Thymus (tissue), 11 donors: ENCODE measurements around the gene EPAS1. TPM values are rescaled to one million over a fixed set of nuclear protein-coding genes. Genes with fewer than 3 reads are reported as not detected.
A peak's percentile ranks its signal among the peaks of the same experiment; 100 is the strongest.

ENCODE experiments used
- DNase-seq, 9 donors: peaks; one replicate each; pipeline ENCODE4 v3.0.0-alpha.2; 2013; ENCODE audit warnings: low spot score in 9 of 9, low read depth in 6 of 9, missing footprints in 1 of 9
- H3K27ac ChIP-seq, 2 donors: one replicate each; pipeline ENCODE4 v1.5.1; 2013; ENCODE audit warnings: control low read depth in 1 of 2, low read depth in 1 of 2, low read length in 1 of 2, mild to moderate bottlenecking in 1 of 2, moderate library complexity in 1 of 2
- H3K27me3 ChIP-seq, 2 donors: one replicate each; pipeline ENCODE4 v1.5.1; 2013; ENCODE audit warnings: low read length in 1 of 2; ENCODE audit not compliant: control insufficient read depth in 2 of 2, insufficient read depth in 1 of 2
- H3K36me3 ChIP-seq, 2 donors: one replicate each; pipeline ENCODE4 v1.5.1; 2013; ENCODE audit warnings: low read length in 1 of 2, mild to moderate bottlenecking in 1 of 2, moderate library complexity in 1 of 2; ENCODE audit not compliant: control insufficient read depth in 2 of 2, insufficient read depth in 2 of 2
- H3K4me1 ChIP-seq, 2 donors: one replicate each; pipeline ENCODE4 v1.5.1; 2013; ENCODE audit warnings: low read length in 2 of 2; ENCODE audit not compliant: control insufficient read depth in 2 of 2, insufficient read depth in 2 of 2
- H3K4me3 ChIP-seq, 2 donors: one replicate each; pipeline ENCODE4 v1.5.1; 2013; ENCODE audit warnings: low read length in 2 of 2, control low read depth in 1 of 2, mild to moderate bottlenecking in 1 of 2
- H3K9me3 ChIP-seq, 2 donors: one replicate each; pipeline ENCODE4 v1.5.1; 2013; ENCODE audit warnings: low read length in 1 of 2, mild to moderate bottlenecking in 1 of 2; ENCODE audit not compliant: control insufficient read depth in 2 of 2, insufficient read depth in 1 of 2
- WGBS: extraction: QIAGEN DNeasy Blood & Tissue Kit; methylation state at CpG from one replicate; pipeline ENCODE4 v1.1.7; 2013; 5-methylcytosine and 5-hydroxymethylcytosine counted together
- polyA plus RNA-seq: library from polyadenylated mRNA; stranded (reverse); fragments of 200-250 nt; gene quantifications from one replicate; pipeline ENCODE4 v1.2.3, GENCODE V29; 2013
- total RNA-seq: library from RNA; stranded (reverse); fragments of 120-200 nt; gene quantifications from one replicate; pipeline ENCODE4 v1.2.4, GENCODE V29; 2013
- donor health status: healthy.

Gene EPAS1
- total and polyA plus RNA-seq, 2 donors: 3.1 to 48.9 TPM

DNA sequence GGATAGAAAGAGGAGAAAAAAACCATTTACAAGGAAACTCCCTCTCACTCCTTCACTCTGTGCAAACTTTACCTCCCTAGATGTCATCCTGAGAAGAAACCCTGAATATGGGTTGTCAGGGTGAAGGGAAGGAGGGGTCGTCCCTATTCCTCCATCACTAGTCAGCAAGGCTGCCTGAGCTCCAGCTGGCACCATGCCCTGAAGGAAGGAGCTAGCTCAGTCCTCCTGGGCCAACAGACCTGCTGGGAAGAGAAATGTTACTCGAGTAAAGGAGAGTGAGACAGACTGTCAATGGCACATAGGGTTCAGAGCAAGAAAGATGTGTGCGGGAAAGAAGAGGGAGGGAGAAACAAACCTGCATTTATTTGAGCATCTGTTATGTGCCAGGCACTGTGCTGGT is 18.3 kb upstream of the EPAS1 start:
- H3K27me3 ChIP-seq: no peaks in the 10 kb centered on the region
- no peak for DNase-seq
- no peaks in the 10 kb centered on the region for H3K9me3 ChIP-seq
- no peak overlapping the region for H3K27ac ChIP-seq
- WGBS: 89% methylated on average over 3 of the region's 3 CpGs
- peaks cover 15 to 31% of the 10 kb centered on the region in 2 donors for H3K4me1 ChIP-seq
- no peaks in the 10 kb centered on the region for H3K36me3 ChIP-seq
- H3K4me3 ChIP-seq: no peak overlapping the region

DNA sequence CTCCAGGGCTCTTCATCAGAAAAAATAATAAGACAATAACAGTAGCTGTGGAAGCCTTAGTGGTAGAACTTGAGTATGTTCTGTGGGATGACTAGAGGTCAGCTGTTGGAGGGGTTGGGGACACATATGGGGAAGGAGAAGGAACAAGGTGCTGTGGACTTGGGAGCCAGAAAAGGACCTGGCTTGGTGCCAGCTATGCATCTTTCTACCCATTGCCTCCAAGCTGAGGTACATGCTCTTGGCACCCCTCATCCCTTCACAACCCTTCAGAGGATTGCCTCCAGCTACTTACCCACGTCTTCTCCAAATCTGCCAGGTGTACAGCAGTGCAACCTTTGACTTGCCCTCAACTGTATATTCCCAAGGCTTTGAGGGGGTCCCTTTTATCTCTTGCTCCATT is 15.3 kb upstream of the EPAS1 start:
- no peak for DNase-seq
- Histone ChIP-seq H3K4me3 (no peak overlapping the region), H3K27ac (no peak overlapping the region), H3K9me3 (no peaks in the 10 kb centered on the region), H3K27me3 (no peaks in the 10 kb centered on the region), H3K36me3 (no peaks in the 10 kb centered on the region), H3K4me1 (peaks cover 5 to 13% of the 10 kb centered on the region in 2 donors)
- 93% methylated on average over 1 of the region's 1 CpG for whole genome bisulfite sequencing

GRCh38 chr2:46283693-46284092 is 13.5 kb upstream of the EPAS1 start:
- WGBS: 95% methylated on average over 3 of the region's 3 CpGs
- no peaks in the 10 kb centered on the region for H3K9me3 ChIP-seq
- no peak overlapping the region for H3K27ac ChIP-seq
- no peak for DNase-seq
- H3K4me1 ChIP-seq: no peaks in the 10 kb centered on the region
- H3K4me3 ChIP-seq: no peak overlapping the region
- H3K36me3 ChIP-seq: no peaks in the 10 kb centered on the region
- no peaks in the 10 kb centered on the region for H3K27me3 ChIP-seq

DNA sequence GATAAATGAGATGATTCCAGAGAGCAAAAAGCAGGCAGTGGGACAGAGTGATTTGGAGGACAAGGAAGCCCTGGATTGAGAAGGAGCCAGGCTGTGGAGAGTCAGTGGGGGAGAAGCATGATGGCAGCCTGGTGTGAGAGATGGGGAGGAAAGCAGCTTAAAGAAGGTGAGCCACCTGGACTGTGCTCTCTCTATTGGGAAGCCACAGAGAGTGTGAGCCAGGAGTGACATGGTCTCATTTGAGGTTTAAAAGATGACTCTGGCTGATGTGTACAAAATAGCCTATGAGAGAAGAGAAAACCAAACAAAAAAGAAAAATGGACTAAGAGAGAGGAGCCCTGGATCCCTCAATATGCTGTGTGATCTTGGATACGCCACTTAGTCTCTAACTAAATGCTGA is 12.9 kb upstream of the EPAS1 start:
- H3K9me3 ChIP-seq: no peaks in the 10 kb centered on the region
- H3K4me1 ChIP-seq: no peaks in the 10 kb centered on the region
- H3K27ac ChIP-seq: no peak overlapping the region
- no peaks in the 10 kb centered on the region for H3K27me3 ChIP-seq
- no peak overlapping the region for H3K4me3 ChIP-seq
- H3K36me3 ChIP-seq: no peaks in the 10 kb centered on the region
- no peak for DNase-seq
- WGBS: 95% methylated on average over 1 of the region's 1 CpG

- Histone ChIP-seq H3K4me3 (no peak overlapping the region), H3K27me3 (no peaks in the 10 kb centered on the region), H3K27ac (no peak overlapping the region), H3K4me1 (no peaks in the 10 kb centered on the region), H3K9me3 (no peaks in the 10 kb centered on the region), H3K36me3 (no peaks in the 10 kb centered on the region)
- WGBS: 97% methylated on average over 5 of the region's 5 CpGs
- no peak for DNase-seq
Observed at GRCh38 chr2:46284796-46285195, 12.4 kb upstream of the EPAS1 start.

DNA sequence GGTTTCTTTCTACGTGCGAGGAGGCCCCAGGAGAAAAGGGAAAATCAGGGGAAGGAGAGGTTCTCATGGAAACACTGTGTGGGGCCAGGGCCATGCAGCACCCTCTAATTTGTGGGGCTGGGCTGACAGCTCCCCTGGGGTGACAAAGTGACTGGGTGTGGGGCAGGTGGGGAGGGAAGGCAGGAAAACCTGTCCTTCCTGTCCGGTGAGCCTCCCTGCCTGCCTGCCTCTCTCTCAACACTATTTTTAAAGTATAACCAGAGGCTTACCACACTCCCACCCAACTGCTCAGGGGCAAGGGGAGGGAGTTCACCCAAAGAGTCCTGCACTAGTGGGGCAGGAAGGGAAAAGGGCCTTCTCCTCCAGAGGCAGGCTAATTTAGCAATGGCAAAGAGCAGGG is 10.5 kb upstream of the EPAS1 start:
- H3K4me3 ChIP-seq: no peak overlapping the region
- no peaks in the 10 kb centered on the region for H3K27me3 ChIP-seq
- no peaks in the 10 kb centered on the region for H3K9me3 ChIP-seq
- DNase-seq: no peak
- no peaks in the 10 kb centered on the region for H3K4me1 ChIP-seq
- 70% methylated on average over 3 of the region's 3 CpGs for WGBS
- H3K27ac ChIP-seq: no peak overlapping the region
- no peaks in the 10 kb centered on the region for H3K36me3 ChIP-seq

DNA sequence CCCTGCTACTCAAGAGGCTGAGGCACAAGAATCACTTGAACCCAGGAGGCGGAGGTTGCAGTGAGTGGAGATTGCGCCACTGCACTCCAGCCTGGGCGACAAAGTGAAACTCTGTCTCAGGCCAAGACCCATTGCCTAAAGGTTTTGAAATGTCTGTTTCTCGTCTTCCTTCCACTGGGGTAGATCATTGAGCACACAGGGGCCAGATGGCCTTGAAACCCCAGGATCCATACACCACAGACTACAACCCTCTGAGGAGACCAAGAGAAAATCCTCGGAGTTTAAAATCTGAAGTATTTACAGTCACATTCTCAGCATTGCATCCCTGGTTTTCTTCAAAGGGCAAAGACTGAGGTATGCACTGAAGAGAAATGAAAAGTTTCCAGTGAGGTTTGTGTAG is 7.1 kb upstream of the EPAS1 start:
- H3K4me1 ChIP-seq: no peaks in the 10 kb centered on the region

GRCh38 chr2:46293466-46293865 is 3.7 kb upstream of the EPAS1 start:
- Histone ChIP-seq H3K27me3 (peaks cover 35 to 44% of the 10 kb centered on the region in 2 donors), H3K9me3 (peaks cover 1 to 8% of the 10 kb centered on the region in 2 donors), H3K27ac (no peak overlapping the region), H3K36me3 (no peaks in the 10 kb centered on the region), H3K4me3 (no peak overlapping the region), H3K4me1 (peaks cover 4 to 14% of the 10 kb centered on the region in 2 donors)
- no peak for DNase-seq
- WGBS: 93% methylated on average over 4 of the region's 4 CpGs

More for the DNA sequence above, 7.1 kb upstream of the EPAS1 start:
- Histone ChIP-seq H3K27me3 (peaks cover 4 to 11% of the 10 kb centered on the region in 2 donors), H3K36me3 (no peaks in the 10 kb centered on the region), H3K27ac (no peak overlapping the region), H3K4me3 (no peak overlapping the region), H3K9me3 (no peaks in the 10 kb centered on the region)
- DNase-seq: no peak
- 96% methylated on average over 5 of the region's 5 CpGs for WGBS

DNA sequence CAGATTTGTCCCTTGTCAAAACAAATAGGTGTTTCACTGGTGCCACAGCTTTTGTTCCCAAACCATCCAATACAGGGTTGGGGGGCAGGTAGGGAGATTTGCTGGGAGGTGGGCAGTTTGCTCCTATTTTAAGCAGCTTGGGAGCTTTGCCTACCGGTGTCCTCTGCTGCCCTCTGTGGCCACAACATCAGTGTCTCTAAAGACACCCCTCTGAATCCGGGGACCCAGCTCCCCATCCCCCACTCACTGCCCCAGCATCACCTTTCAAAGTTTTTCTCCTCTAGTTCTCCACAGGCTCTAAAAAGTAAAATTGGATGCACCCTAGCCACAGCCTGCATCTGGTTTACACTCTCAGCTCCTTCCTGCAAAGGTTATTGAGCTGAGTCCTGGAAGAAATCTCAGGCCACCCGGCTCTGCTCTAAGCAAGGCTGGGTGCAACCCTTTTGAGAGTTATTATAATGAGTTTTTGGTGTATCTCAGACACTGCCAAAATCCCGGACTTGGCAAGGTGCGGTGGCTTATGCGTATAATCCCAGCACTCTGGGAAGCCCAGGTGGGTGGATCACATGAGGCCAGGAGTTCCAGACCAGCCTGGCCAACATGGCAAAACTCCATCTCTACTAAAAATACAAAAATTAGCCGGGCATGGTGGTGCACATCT is 2.9 kb upstream of the EPAS1 start:
- Histone ChIP-seq H3K4me3 (no peak overlapping the region), H3K4me1 (peaks cover 6 to 22% of the 10 kb centered on the region in 2 donors), H3K36me3 (no peaks in the 10 kb centered on the region), H3K27me3 (peaks cover 43 to 53% of the 10 kb centered on the region in 2 donors), H3K9me3 (peaks cover 1 to 16% of the 10 kb centered on the region in 2 donors), H3K27ac (no peak overlapping the region)
- 76% methylated on average over 7 of the region's 7 CpGs for WGBS
- peak in 1 of 9 donors; percentile 41 for DNase-seq
